Measurements from ENCODE around the gene MAP4K3.

MAP4K3 gene

DNA sequence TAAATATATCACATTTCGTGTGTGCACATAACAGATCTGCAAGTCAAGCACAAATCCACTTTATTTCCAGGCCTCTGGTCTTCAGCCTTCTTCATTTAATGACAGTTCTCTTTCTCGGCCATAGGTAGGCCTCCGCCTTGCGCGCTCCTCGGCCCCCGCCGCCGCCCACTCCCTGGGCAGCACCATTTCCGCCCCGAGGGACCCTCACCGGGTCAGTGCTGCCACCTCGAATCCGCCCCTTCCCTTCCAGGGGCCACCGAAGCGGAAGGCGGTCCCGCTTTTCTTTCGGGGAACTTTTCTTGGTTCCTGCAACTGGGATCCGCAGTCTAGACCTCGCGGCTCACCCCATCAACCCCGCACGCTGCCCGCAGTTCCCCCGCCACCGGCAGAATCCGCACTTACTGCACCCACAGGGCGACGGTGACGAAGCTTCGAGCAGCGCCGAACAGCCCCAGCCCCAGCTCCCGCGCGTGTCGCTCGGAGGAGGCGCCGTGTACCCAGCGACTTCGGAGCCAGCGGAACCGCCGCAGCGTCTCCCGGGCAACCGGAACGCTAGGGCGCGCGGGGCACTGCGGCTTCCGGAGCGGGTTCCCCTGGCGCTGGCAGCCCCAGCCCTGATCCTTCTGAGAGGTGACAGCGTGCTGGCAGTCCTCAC is 193.5 kb downstream of the MAP4K3 start, which contains the start of gene CDKL4:
Gene CDKL4 (minus strand): TSS at position 502 of the 655 bp plus-strand sequence.
- TF ChIP-seq, protein P1, sequence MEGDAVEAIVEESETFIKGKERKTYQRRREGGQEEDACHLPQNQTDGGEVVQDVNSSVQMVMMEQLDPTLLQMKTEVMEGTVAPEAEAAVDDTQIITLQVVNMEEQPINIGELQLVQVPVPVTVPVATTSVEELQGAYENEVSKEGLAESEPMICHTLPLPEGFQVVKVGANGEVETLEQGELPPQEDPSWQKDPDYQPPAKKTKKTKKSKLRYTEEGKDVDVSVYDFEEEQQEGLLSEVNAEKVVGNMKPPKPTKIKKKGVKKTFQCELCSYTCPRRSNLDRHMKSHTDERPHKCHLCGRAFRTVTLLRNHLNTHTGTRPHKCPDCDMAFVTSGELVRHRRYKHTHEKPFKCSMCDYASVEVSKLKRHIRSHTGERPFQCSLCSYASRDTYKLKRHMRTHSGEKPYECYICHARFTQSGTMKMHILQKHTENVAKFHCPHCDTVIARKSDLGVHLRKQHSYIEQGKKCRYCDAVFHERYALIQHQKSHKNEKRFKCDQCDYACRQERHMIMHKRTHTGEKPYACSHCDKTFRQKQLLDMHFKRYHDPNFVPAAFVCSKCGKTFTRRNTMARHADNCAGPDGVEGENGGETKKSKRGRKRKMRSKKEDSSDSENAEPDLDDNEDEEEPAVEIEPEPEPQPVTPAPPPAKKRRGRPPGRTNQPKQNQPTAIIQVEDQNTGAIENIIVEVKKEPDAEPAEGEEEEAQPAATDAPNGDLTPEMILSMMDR (IDR thresholded peaks at IDR 0.05; ENCODE audit: extremely low read depth, insufficient read depth, missing control alignments), result no peak
- DNase-seq (ENCODE audit: low spot score), result peak; percentile 34
- in situ Hi-C loops (cut with MboI; ENCODE audit: low pct_unique_long_range_greater_than_20kb, low sequenced_read_pairs, unreplicated experiment), result loop anchor here (25.0 kb wide), 1 partner anchor 494 kb away; no protein-coding TSS in a partner anchor

DNA sequence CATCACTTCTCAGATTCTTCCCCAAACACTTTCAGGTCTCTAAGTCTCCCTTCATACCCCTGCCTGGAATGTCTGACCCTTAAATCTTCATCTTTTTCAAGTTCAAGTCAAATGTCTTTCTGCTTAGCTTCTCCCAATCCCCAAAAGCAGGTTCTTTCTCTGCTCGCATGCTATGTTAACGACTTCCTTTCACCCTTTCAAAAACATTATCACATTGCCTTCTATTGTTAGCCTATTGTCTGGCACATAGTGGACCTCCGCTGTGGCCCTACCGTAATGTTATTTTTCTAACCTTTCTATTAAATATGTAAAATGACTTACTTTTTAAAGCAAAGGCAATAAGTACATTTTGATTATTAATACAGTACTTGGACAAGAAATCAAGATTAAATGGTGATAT is 195.5 kb downstream of the MAP4K3 start:
- in situ Hi-C loops (cut with MboI; ENCODE audit: low pct_unique_long_range_greater_than_20kb, low sequenced_read_pairs, unreplicated experiment), result loop anchor here (25.0 kb wide), 1 partner anchor 496 kb away; no protein-coding TSS in a partner anchor
- TF ChIP-seq, protein P1 (IDR thresholded peaks at IDR 0.05; ENCODE audit: extremely low read depth, insufficient read depth, missing control alignments), result no peak
- DNase-seq (ENCODE audit: low spot score), result no peak

DNA sequence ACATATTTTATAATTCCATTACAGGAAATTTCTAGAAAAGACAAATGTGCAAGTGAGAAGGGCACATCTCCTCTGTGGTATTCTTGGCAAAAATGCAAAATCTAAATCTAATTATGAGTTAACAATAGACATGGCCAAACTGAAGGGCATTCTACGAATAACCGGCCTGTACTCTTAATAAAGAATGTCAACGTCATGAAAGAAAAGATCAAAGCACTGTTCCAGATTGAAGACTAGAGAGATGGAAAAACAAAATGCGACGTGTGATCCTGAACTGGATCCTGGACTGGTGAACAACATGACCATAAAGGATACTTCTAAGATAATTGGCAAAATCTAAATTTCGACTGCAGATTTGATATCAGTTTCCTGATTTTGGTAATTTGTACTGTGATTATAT is 196.3 kb downstream of the MAP4K3 start:
- TF ChIP-seq, protein P1 (IDR thresholded peaks at IDR 0.05; ENCODE audit: extremely low read depth, insufficient read depth, missing control alignments), result no peak
- in situ Hi-C loops (cut with MboI; ENCODE audit: low pct_unique_long_range_greater_than_20kb, low sequenced_read_pairs, unreplicated experiment), result loop anchor here (25.0 kb wide), 1 partner anchor 497 kb away; no protein-coding TSS in a partner anchor
- DNase-seq (ENCODE audit: low spot score), result no peak

DNA sequence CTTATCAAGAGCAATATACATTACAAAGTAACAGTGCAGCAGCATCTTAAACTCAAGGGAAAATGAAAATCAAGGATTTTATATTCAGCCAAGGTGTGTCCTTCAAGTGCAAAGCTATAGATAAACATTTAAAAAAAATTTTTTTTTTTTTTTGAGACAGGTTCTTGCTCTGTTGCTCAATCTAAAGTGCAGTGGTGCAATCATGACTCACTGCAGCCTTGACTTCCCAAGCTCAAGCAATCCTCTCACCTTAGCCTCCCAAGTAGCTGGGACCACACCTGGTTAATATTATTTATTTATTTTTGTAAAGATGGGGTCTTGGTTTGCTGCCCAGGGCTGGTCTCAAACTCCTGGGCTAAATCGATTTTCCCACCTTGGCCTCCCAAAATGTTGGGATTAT is 202.3 kb downstream of the MAP4K3 start:
- TF ChIP-seq, protein P1 (IDR thresholded peaks at IDR 0.05; ENCODE audit: extremely low read depth, insufficient read depth, missing control alignments), result no peak
- in situ Hi-C loops (cut with MboI; ENCODE audit: low pct_unique_long_range_greater_than_20kb, low sequenced_read_pairs, unreplicated experiment), result loop anchor here (25.0 kb wide), 1 partner anchor 503 kb away; no protein-coding TSS in a partner anchor
- DNase-seq (ENCODE audit: low spot score), result no peak

DNA sequence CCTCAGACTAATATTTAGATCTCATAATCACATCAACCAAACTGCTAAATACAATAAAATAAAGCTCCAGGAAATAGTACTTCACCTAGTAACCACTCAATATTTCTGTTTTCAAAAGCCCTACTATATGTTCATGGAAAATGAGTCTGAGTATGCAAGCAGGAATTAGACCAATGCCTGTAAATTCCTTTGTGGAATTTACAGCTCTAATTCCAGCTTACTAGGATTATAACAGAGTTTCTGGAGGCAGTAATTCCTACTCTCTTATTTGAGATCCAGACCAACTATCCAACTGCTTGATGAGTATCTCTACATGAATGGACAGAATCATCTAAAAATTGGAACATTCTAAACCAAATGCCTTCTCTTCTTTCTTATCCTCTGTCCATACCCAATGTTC is 204.9 kb downstream of the MAP4K3 start:
- TF ChIP-seq, protein P1 (IDR thresholded peaks at IDR 0.05; ENCODE audit: extremely low read depth, insufficient read depth, missing control alignments), result no peak
- DNase-seq (ENCODE audit: low spot score), result no peak
- in situ Hi-C loops (cut with MboI; ENCODE audit: low pct_unique_long_range_greater_than_20kb, low sequenced_read_pairs, unreplicated experiment), result loop anchor here (25.0 kb wide), 1 partner anchor 505 kb away; no protein-coding TSS in a partner anchor

DNA sequence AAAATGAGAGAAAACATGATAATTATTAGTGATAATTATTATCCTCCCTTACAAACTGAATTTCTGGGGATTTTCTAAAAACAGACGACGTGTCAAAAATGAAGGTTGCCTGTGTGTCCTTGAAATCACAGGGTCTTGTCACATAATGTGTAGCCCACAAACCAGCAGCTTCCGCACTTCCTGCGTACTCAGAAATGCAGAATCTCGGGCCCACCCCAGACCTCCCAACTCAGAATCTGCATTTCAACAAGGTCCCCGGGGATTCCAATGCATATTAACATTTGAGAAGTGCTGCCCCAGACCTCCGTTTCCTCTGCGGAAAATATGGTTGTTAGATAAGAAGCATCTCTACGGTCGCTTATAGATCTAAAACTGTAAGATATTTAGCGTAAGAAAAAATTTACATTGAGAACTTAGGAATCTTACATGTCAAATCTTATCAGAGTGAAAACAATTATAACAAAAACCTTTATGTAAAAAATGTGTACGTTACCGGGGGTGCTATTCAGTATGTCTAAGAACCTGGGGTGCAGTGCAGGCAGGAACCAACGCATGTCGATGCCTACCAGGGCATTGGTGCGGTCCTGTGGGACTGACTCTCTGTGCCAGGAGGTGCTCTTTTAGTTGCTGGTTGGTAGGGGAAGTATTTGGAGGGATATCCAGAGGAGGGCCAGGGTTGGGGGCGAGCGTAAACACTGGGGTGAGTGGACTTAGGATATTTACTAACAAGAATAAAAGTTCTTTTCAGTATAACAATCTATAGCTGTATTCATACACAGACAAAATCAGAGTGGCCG is 208.5 kb downstream of the MAP4K3 start:
- no peak for DNase-seq (ENCODE audit: low spot score)
- TF ChIP-seq, protein P1 (IDR thresholded peaks at IDR 0.05; ENCODE audit: extremely low read depth, insufficient read depth, missing control alignments), result no peak
- in situ Hi-C loops (cut with MboI; ENCODE audit: low pct_unique_long_range_greater_than_20kb, low sequenced_read_pairs, unreplicated experiment), result loop anchor here (10.0 to 25.0 kb wide), 3 partner anchors 164 to 509 kb away; no protein-coding TSS in a partner anchor
